Measurements from ENCODE around the gene DRD4.
"Not testable (repeated sequence)": the region's sequence is repeated elsewhere in the genome, so short reads cannot be mapped to it uniquely, and the experiment has no call there.

The DRD4 gene

GRCh38 chr11:679271-680207, 42.5 kb downstream of the DRD4 start:
- DNase-seq (ENCODE audit: low spot score), result no peak

DNA sequence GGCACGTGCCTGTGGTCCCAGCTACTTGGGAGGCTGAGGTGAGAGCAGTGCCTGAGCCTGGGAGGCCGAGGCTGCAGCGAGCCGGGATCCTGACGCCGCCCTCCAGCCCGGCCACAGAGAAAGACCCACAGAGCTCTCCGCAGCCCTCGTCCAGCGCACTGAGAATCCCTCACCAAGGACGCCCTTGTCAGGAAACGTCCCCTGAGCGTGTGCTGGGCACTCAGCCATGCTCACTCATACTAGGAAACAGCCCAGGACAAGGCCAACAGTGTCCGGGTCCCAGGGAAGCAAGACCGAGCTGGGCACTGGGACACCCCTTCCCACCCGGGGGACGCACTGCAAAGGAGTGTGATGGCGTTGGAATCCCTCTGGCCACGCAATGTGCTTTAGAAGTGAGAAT, 43.4 kb downstream of the DRD4 start:
- DNase-seq (ENCODE audit: low spot score), result no peak

DNA sequence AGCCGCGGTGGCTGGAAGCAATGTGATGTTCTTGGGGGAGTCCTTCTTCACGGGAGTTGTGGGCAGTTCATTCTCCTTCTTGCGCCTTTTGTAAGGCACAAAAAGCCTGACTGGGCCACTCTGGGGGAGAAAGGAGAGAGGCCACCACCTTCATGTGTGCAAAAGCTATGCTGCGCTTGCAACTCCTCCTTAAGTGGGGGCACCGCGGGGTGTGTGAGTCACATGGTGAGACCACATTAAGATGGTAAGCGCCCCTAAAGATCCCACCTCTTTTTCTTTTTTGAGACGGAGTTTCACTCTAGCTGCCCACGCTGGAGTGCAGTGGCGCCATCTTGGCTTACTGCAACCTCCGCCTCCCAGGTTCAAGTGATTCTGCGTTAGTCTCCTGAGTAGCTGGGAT, 43.9 kb downstream of the DRD4 start:
- no peak for DNase-seq (ENCODE audit: low spot score)

- DNase-seq (ENCODE audit: low spot score), result no peak
These were observed 49.6 kb downstream of the DRD4 start for GRCh38 chr11:686451-687243.

DNA sequence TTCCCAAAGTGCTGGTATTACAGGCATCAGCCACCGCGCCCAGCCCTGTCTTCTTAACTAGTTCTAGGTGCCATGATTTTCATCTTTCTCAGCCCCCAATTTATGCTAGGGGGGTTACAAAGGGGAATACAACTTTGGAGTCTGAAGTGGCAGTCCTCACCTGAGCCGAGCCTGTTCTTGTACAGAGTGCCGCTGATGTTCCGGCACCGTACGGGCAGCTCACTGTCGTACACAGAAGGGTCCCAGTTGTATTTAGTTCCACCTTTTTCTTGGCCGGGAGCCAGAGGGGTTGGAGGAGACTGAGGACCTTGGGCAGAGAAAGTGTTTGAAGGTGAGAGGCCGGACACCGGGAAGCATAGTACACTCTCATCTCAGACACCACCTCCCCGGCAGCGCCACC, 50.7 kb downstream of the DRD4 start:
- DNase-seq (ENCODE audit: low spot score), result no peak

- no peak for DNase-seq (ENCODE audit: low spot score)
These were observed 51.6 kb downstream of the DRD4 start for GRCh38 chr11:688681-689080.

- DNase-seq (ENCODE audit: low spot score), result no peak
These were observed 52.6 kb downstream of the DRD4 start for GRCh38 chr11:689625-690024.

DNA sequence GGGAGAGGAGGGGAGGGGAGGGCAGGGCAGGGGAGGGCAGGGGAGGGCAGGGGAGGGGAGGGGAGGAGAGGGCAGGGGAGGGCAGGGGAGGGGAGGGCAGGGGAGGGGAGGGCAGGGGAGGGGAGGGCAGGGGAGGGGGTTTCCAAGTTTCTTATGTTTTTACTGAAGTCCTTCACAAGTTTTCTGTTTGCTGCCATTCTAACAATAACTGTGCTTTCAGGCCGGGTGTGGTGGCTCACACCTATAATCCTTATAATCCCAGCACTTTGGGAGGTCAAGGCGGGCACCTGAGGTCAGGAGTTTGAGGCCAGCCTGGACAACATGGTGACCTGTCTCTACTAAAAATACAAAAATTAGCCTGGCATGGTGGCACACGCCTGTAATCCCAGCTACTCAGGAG, 53.2 kb downstream of the DRD4 start:
- not testable (repeated sequence) for DNase-seq (ENCODE audit: low spot score)
